GM21381 (cell line): ENCODE data around the gene ITSN2.
"Not testable (repeated sequence)": the region's sequence is repeated elsewhere in the genome, so short reads cannot be mapped to it uniquely, and the experiment has no call there.

ENCODE experiments used
- ATAC-seq: cut with Tn5 transposase; IDR thresholded peaks from one replicate; pipeline ENCODE4 v1.9.1; 2021; ENCODE audit warnings: mild to moderate bottlenecking, moderate library complexity; ENCODE audit not compliant: unreplicated experiment

ITSN2 gene

DNA sequence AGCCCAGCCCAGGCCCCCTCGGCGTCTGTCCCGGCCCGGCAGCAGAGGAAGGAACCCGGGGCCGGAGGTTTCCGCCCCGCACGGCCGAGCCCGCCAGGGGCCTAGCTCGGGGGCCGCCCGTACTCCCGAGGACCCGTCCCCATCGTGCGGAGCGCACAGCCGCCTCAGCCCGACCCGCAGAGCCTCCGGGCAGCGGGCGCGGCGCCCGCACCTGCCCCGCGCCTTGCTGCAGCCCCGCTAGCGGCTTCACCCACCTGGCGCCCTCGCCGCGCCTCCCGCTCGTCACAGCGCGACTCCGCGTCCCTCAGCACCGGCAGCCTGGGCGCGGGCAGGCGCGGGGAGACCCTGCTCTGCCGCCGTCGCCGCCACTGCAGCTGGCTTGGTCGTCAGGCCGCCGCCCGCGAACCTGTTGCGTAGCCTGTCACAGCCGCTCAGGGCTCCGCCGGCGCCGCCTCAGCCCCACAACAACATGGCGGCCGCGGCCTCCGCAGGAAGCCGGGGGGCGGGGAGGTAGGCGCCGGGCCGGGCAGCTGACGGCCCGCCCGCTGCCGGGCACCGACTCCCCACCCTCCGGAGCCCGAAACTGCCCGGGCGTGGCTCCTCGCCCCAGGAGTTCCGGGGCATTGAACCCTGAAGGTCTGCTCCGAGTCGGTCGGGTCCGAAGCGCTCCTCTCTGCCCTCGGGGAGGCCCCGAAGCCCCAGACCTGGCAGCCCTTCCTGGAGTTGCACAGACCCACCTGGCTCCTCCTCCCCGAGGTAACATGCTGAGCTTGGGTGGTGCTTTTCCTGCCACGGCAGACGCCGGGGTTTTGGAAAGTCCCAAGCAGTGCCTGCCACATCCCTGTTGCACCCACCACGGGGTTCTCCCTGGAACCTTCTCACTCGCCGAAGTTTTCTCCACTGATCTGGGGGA lies at the start of gene ITSN2:
Gene ITSN2, minus strand, starts transcription at position 487 of the 913 bp plus-strand sequence. CDS start 32,454 bp downstream, outside the sequence.
- peak; percentile 78 for ATAC-seq

DNA sequence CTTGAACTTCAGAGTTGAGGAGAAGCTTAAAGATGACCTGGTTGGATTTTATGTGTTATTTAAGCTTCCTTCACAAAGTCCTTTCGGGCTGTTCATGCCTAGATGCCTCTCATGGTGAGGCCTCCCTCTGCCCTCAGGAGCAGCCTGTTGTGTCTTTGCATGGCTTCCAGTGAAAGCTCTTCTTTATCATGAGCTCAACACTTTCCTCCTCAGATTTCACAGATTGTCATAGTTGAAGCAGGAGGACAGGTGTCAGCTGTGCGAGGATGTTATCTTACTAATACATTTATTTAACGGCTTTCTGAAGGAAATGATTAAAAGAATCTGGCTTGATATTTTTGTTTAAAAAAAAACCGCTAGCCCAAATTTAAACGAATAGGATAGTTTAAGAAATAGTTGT lies 48.8 kb upstream of the ITSN2 start:
- no peak for ATAC-seq

DNA sequence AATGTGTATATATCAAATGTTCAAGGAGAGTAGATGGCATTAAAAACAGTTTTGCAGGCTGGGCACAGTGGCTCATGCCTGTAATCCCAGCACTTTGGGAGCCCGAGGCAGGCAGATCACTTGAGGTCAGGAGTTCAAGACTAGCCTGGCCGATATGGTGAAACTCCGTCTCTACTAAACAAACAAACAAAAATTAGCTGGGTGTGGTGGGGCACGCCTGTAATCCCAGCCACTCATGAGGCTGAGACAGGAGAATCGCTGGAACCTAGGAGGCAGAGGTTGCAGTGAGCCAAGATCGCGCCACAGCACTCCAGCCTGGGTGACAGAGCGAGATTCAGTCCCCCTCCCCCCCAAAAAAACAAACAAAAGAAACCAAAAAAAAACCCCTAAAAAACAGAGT lies 48.4 kb upstream of the ITSN2 start:
- not testable (repeated sequence) for ATAC-seq

DNA sequence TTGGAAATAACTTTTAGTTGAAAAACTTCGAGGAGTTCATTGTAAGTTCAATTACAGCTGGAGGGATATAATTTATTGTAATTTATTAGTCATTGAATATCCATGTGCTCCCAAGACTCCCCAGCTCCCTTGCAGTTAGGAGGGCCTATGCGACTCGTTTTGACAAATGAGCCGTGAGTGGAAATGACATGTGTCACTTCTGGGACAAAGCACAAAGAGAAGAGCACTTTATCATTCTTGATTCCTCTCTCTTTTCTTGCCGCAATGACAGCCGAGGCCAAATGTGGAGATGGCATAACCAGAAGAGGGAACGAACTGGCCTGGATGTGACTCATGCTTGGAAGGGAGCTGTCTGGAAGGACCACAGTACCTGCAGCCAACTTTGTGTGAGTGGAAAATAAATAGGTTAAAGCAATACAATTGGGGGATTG lies 44.2 kb upstream of the ITSN2 start:
- no peak for ATAC-seq

DNA sequence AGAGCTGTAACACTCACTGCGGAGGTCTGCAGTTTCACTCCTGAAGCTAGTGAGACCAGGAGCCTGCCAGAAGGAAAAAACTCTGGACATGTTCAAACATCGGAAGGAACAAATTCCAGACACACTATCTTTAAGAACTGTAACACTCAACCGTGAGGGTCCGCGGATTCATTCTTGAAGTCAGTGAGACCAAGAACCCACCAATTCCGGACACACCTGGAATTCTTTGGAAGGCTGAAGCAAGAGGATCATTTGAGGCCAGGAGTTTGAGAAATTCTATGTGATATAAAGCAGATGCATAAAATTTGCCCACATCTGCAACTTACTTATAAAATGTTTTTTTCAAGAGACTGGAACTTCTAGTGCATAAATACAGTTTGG lies 43.5 kb upstream of the ITSN2 start:
- no peak for ATAC-seq

DNA sequence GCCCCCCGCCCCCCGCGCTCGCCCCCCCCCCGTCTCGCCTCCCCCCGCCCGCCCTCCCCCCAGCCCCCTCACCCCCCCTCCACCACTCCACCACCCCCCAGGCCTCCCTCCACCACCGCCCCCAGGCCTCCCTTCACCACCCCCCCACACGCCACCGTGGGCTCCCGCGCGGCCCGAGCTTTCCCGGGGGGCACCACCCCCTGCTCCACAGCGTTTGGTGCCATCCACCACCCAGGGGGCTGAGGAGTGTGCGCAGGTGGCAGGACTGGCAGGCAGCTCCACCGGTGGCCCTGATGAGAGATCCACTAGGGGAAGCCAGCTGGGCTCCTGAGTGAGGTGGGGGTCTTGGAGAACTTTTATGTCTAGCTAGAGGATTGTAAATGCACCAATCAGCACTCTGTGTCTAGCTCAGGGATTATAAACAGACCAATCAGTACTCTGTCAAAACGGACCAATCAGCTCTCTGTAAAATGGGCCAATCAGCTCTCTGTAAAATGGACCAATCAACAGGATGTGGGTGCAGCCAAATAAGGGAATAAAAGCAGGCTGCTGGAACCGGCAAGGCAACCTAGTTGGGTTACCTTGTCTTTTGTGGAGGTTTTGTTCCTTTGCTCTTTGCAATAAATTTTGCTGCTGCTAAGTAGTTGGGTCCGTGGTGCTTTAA lies 43.0 kb upstream of the ITSN2 start:
- no peak for ATAC-seq

DNA sequence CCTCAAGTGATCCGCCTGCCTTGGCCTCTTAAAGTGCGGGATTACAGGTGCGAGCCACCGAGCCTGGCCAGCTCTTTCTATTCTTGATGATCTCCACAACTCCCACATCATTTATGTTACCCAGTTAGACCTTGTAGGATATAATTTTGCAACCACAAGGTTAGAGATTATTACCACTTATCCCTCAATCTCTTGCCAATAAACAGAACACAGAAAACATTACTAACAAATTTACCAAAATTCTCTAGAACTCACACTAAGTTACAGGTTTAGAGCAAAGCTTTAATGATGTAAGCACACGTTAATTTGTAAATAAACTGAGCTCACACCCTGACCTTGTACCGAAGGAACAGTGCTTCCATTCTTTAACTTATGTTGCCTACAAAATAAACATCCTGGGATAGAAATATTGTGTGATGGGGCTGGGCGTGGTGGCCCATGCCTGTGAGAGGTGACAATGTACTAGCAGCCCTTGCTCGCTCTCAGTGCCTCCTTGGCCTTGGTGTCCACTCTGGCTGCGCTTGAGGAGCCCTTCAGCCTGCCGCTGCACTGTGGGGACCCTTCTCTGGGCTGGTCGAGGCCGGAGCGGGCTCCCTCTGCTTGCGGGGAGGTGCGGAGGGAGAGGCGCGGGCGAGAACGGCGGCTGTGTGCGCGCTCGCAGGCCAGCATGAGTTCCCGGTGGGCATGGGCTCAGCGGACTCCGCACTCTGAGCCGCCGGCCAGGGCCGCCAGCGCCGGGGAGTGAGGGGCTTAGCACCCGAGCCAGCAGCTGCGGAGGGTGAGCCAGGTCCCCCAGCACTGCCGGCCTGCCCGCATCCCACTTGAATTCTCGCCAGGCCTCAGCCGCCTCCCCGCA lies 42.1 kb upstream of the ITSN2 start:
- ATAC-seq, result no peak

DNA sequence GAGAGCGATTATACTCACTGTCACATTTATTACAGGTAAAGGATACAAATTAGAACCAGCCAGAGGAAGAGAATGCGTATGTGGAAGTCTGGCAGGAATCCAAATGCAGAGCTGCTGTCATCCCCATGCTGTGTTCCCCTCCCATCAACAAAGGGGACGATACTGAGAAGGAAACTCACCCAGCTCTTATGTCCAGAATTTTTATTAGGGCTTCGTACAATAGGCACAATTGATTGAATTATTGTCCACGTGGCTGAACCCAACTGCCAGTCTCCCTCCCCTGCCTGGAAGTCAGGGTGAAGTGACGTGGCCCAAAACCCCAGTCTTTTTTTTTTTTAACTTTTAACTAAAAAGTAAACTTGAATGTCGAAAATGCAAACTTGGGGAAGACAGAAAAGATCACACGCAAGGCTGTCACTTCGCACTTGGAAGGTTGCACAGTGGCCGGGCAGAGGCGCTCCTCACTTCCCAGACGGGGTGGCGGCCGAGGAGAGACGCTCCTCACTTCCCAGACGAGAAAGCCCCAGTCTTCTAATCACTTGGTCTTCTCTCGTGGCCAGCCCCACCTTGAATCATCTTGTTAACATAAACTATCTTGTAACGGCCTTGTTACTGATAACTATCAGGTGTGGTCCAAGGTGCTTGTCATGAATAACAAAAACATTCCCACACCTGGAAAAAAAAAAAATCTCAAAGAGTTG lies 40.0 kb upstream of the ITSN2 start:
- no peak for ATAC-seq

DNA sequence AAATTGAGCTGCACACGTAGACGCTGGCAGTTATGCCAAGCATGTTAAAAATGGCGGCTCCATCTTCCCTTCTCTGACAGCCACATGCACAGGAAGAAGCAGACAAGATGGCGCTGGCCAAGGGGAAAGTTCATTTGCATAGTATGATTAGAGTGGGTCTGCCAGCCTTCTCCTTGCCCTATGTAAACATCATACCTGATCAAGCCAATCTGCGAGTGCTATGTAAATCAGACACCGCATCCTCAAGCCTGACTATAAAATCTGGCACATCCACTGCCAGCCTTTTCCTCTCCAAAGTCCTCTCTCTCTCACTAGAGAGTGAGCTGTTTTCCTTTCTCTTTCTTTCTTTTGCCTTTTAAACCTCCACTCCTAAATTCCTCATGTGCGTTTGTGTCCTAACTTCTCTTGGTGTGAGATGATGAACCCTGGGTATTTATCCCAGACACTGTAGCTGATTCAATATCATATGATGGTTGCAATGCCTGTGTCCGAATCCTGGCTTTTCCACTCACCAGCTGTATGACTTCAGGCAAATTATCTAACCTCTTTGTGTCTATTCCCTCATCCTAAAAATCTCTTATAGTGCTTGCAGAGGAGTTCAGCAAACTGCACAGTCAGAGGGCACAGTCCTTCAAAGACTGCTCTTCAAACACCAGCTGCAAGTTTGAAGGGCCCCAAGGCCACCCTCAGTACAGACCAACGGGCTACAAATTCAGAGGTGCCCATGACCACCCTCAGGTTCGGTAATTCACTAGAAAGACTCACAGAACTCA lies 39.3 kb upstream of the ITSN2 start:
- no peak for ATAC-seq

DNA sequence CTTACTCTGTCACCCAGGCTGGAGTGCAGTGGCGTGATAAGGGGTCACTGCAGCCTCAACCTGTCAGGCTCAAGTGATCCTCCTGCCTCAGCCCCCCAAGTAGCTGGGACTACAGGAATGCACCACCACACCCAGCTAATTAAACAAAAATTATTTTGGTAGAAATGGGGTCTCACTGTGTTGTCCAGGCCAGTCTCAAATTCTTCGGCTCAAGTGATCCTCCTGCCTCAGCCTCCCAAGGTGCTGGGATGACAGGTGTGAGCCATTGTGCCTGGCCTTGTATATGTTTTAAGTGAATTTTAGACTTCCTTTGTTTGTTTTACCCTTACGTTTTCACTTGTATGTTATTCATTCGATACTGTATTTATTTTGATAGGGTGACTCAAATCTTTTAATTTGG lies 34.7 kb upstream of the ITSN2 start:
- ATAC-seq, result no peak

DNA sequence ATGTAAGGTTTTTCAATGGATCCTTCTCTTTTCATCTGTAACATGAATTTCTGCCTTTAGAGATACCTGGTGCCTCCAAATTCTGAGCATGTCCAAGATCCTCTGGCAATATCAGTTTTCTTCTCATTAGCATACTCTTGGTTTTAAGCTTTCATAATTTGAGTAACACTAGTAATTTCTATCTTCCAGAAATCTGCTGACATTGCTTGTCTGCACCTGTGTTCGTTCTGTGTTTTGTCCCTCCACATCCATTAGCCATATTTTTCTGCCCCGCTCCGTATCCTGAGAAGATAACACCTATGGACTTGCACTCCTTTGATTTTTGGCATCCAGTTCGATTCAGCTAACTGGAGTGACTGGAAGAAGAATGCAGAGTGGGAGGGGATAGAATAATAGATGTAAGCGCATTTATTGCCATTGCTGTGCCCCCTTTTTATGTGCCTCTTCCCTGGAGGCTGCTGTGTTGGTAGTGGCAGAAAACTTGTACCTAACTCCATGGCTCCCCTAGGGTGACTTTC lies 32.3 kb upstream of the ITSN2 start:
- ATAC-seq, result no peak

DNA sequence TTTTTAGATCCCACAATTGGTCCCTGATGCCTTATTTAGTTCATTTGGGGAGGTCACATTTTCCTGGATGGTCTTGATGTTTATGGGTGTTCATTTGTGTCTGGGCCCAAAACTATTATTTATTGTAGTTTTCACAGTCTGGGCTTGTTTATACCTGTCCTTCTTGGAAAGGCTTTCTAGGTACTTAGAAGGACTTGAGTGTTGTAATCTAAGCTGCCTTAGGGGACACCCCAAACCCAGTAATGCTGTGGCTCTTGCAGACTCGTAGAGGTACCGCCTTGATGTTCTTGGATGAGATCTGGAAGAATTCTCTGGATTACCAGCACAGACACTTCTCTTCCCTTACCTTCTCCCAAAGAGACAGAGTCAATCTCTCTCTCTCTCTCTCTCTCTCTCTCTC lies 25.0 kb upstream of the ITSN2 start:
- no peak for ATAC-seq

DNA sequence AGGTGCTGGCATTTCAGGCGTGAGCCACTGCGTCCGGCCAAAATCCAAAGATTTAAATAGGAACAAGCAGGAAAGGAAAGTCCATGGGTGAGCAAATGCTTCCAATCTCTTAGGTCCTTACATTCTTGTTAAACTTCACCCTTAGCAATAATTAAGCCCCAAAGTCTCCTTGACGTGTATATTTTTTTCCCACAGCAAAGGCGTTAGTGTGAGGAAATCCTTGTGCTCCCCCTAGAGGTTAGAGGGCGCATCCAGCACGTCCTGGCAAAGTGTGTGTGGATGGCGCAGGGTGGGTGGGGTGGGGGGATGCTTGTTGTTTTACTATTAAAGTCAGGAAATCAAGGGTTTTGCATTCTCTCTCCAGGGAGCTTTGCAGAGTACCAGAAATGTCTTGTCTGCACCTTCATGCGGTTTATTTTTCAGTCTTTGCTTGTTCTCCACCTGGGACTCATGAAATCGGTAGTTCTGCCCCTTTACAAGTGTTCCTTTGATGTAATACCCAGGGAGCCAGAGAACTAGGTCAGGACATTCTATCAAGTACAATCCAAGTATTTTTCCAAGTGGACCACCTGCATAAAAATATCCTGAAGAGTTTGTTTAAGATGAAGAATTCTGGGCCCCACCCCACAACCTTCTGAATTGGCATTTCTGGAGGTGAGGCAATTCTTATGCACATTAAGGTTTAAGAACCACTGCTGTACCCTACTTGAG lies 22.2 kb upstream of the ITSN2 start:
- ATAC-seq, result no peak

DNA sequence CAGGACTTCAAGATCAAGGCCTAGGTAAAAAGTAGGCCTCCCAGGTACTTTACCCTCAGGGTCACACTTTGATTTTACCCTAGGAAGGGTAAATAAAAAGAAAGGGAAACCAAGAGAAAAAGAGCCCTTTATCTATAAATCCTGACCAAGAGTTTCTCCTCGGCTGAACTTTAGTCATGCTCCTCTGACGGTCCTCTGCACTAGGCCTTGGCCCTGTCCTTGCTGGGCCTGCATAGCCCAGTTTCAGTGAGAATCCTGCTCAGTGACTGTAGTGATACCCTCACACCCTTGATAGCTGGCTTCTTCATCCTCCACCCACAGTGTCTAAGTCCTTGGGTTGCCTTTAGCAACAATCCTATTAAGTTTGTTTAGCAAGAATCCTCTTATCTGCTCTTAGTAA lies 20.5 kb upstream of the ITSN2 start:
- ATAC-seq, result no peak

DNA sequence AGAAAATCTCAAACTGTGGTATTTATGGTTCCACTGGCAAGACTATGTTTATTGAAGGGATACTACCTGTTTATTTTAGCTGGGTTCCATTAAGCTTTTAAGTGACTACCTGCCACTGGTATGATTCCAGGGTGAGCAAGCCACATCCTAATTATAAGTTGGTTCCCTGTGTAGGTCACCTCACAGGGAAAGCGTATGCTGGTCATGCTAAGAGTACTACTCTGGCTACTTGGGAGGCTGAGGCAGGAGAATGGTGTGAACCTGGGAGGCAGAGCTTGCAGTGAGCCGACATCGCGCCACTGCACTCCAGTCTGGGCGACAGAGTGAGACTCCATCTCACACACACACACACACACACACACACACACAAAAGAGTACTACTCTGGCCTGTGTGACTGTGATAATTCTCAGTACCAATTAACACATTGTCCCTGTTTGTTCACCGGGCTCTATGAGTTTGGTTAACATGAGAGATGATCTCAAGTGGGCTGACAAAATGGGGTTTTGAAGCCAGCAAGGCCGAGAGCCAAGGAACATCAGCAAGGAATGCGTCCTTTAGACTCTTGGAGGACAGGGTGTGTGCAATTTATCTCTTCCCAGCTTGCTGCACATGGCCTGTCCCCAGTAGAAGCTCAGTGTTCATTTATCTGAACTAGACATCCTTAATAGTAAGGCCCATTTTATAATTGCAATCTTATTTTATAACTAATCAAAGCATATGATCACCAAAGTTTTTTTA lies 15.2 kb upstream of the ITSN2 start:
- no peak for ATAC-seq

DNA sequence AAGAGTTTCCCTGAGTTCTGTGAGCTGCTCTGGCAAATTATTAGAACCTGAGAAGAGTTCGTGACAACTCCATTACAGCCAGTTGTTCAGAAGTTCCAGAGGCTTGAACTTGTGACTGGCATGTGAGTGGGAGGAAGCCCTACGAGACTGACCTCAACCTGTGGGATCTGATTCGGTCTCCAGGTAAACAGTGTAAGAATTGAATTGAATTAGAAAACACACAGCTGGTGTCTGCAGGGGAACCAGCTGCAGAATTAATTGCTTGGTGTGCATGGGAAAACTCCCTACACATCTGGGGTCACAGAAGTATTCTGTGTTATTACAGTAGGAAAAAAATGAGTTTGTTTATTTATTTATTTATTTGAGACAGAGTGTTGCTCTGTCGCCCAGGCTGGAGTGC lies 14.0 kb upstream of the ITSN2 start:
- no peak for ATAC-seq

DNA sequence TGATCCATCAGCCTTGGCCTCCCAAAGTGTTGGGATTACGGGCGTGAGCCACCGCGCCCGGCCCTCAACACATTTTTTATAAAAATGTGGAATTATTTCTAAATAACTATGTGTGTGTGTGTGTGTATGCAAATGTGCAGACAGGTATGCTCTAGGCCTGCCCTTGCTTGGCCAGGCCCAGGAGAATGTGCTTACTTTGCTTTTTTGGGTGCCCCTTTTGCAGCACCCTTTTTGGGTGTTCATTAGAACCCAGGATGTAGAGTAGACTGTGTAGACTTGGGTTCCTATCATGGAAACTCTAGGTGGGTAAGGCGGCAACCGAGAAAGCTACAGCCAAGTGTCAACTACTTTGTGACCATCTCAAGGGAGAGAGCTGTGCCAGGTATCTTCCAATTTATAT lies 11.7 kb upstream of the ITSN2 start:
- no peak for ATAC-seq

DNA sequence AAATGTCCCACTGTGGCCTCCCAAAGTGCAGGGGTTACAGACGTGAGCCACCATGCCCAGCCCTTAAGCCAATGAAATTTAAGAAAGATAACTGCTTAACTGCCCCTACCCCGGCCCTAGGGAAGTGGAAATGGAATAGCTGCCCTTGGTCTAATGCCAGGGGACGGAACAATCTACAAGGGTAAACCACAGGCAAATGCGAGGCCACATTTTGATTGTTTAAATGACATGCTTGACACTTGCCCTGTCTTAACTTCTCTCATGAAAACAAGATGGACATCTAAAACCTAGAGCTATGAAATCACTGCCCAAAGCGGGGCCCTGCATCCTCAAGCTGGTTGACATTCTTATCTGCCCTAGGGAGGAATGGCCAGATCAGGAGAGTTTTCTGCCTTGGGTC lies 5.5 kb upstream of the ITSN2 start:
- no peak for ATAC-seq
